Measurements from ENCODE around the gene DAND5. TPM values are rescaled to one million over a fixed set of nuclear protein-coding genes. Genes with fewer than 3 reads are reported as not detected.

Gene DAND5
- polyA plus RNA-seq, 1 of the 3 experiments (the other 2 are of a cell fraction), result 1.0 TPM

DNA sequence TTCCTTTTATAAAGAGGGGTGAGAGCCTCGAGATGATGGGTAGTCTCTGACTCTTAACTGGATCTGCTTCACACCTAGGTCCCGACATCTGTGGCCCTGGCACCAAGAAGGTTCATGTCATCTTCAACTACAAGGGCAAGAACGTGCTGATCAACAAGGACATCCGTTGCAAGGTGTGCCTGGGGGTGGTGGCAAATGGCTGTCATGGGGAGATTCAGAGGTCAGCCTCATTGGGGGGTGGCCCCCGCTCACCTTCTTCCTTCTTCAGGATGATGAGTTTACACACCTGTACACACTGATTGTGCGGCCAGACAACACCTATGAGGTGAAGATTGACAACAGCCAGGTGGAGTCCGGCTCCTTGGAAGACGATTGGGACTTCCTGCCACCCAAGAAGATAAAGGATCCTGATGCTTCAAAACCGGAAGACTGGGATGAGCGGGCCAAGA, 29.4 kb upstream of the DAND5 start:
- TF ChIP-seq NRF1 (IDR thresholded peaks at IDR 0.05; ENCODE audit: low read depth, low read length), result no peak
- no peak for TF ChIP-seq MEF2A (IDR thresholded peaks at IDR 0.05; ENCODE audit: borderline replicate concordance, low read depth)
- no peak for TF ChIP-seq TAF1 (IDR thresholded peaks at IDR 0.05; ENCODE audit: borderline replicate concordance, low read depth, low read length)
- no peak for TF ChIP-seq TCF12 (IDR thresholded peaks at IDR 0.05)
- TF ChIP-seq POLR2AphosphoS5 (IDR thresholded peaks at IDR 0.05; ENCODE audit: low read depth, low read length), result no peak
- TF ChIP-seq TEAD4 (IDR thresholded peaks at IDR 0.05; ENCODE audit: borderline replicate concordance, insufficient read depth), result no peak
- no peak for TF ChIP-seq YY1 (IDR thresholded peaks at IDR 0.05; ENCODE audit: low read depth)
- TF ChIP-seq SIN3A (IDR thresholded peaks at IDR 0.05; ENCODE audit: borderline replicate concordance, low read depth, low read length), result no peak
- TF ChIP-seq RFX5 (IDR thresholded peaks at IDR 0.05; ENCODE audit: low read length), result no peak
- no peak for TF ChIP-seq CHD2 (IDR thresholded peaks at IDR 0.05; ENCODE audit: low read length, partially characterized antibody)
- TF ChIP-seq PBX3 (IDR thresholded peaks at IDR 0.05), result no peak
- TF ChIP-seq GATA2 (CRISPR knock-in tag; IDR thresholded peaks at IDR 0.05), result no peak
- no peak for TF ChIP-seq JUND (IDR thresholded peaks at IDR 0.05)
- no peak for TF ChIP-seq EP300 (IDR thresholded peaks at IDR 0.05; ENCODE audit: borderline replicate concordance in 1 of 2, low read depth in 1 of 2, low read length in 1 of 2)
- H3K9me2 ChIP-seq, result no peaks in the 10 kb centered on the region
- H3K4me2 ChIP-seq, result peak overlapping the region; percentile 97
- no peak for DNase-seq
- H3K4me3 ChIP-seq (ENCODE audit: low read depth in 2 of 2, low read length in 1 of 2), result peak overlapping the region; percentile 89 to 97
- H3F3A ChIP-seq (replicated peaks; ENCODE audit: insufficient read depth), result peaks cover 59% of the 10 kb centered on the region
- H3K9ac ChIP-seq, result peak overlapping the region; percentile 98
- H3K9me3 ChIP-seq, result no peaks in the 10 kb centered on the region
- CTCF ChIA-PET, result interaction anchor here (0.5 to 1.2 kb wide), 4 partner anchors 12 to 49 kb away, joined by 3 read pairs; partner anchors contain the start of gene GCDH
- peaks cover 19 to 34% of the 10 kb centered on the region in 2 experiments; a peak in 3 of 4 replicates for H3K4me1 ChIP-seq (ENCODE audit: control insufficient read depth in 1 of 2, insufficient read depth in 2 of 2, low read depth in 1 of 2, low read length in 1 of 2)
- no peak overlapping the region for H2AFZ ChIP-seq (ENCODE audit: low read depth)
- peaks cover 33% of the 10 kb centered on the region for H4K20me1 ChIP-seq (ENCODE audit: insufficient read depth)
- no peaks in the 10 kb centered on the region for H3K27me3 ChIP-seq (ENCODE audit: insufficient read depth)
- 71% methylated on average over 5 of the region's 10 CpGs for WGBS (ENCODE audit: low lambda C conversion rate)
- POLR2A ChIA-PET, result interaction anchor here (0.6 to 3.3 kb wide), 4 partner anchors 24 to 213 kb away, joined by 3 to 16 read pairs (median 4); partner anchors contain the start of gene GCDH
- peaks cover 36 to 58% of the 10 kb centered on the region in 2 experiments for H3K36me3 ChIP-seq (replicated peaks in 1 of 2; ENCODE audit: control insufficient read depth in 1 of 2, insufficient read depth in 2 of 2, low read length in 1 of 2)
- H3K27ac ChIP-seq (ENCODE audit: low read depth in 2 of 2, low read length in 1 of 2), result peak overlapping the region; percentile 51 to 71; a peak in 3 of 4 replicates
- peaks cover 53% of the 10 kb centered on the region for H3K79me2 ChIP-seq (ENCODE audit: insufficient read depth)

- DNase-seq, result no peak
- TF ChIP-seq ELF1 (IDR thresholded peaks at IDR 0.05), result no peak
- TF ChIP-seq YY1 (IDR thresholded peaks at IDR 0.05; ENCODE audit: low read depth), result no peak
- POLR2A ChIA-PET, result interaction anchor here (0.8 kb wide), 1 partner anchor 8 kb away, joined by 3 read pairs; no protein-coding TSS in a partner anchor
- no peak overlapping the region for H2AFZ ChIP-seq (ENCODE audit: low read depth)
- peak overlapping the region; percentile 98; the same call in 1 of the 2 replicates for H3K9ac ChIP-seq
- H3K9me2 ChIP-seq, result no peaks in the 10 kb centered on the region
- H3K4me1 ChIP-seq (ENCODE audit: control insufficient read depth in 1 of 2, insufficient read depth in 2 of 2, low read depth in 1 of 2, low read length in 1 of 2), result peaks cover 19 to 34% of the 10 kb centered on the region in 2 experiments; a peak in 3 of 4 replicates
- H4K20me1 ChIP-seq (ENCODE audit: insufficient read depth), result peaks cover 33% of the 10 kb centered on the region
- H3K36me3 ChIP-seq (replicated peaks in 1 of 2; ENCODE audit: control insufficient read depth in 1 of 2, insufficient read depth in 2 of 2, low read length in 1 of 2), result peaks cover 36 to 61% of the 10 kb centered on the region in 2 experiments
- WGBS (ENCODE audit: low lambda C conversion rate), result 94% methylated on average over 2 of the region's 2 CpGs
- H3K4me2 ChIP-seq, result peak overlapping the region; percentile 97
- peak overlapping the region; percentile 89 to 97; a peak in 3 of 4 replicates for H3K4me3 ChIP-seq (ENCODE audit: low read depth in 2 of 2, low read length in 1 of 2)
- H3K9me3 ChIP-seq, result no peaks in the 10 kb centered on the region
- CTCF ChIA-PET, result no interaction called here
- peaks cover 53% of the 10 kb centered on the region for H3K79me2 ChIP-seq (ENCODE audit: insufficient read depth)
- H3K27me3 ChIP-seq (ENCODE audit: insufficient read depth), result no peaks in the 10 kb centered on the region
- H3F3A ChIP-seq (replicated peaks; ENCODE audit: insufficient read depth), result peaks cover 57% of the 10 kb centered on the region
- peak overlapping the region; percentile 7 to 14; a peak in 3 of 4 replicates for H3K27ac ChIP-seq (ENCODE audit: low read depth in 2 of 2, low read length in 1 of 2)
Observed at GRCh38 chr19:12940897-12941296, 28.5 kb upstream of the DAND5 start.

Data from SK-N-SH (cell line).